GM21367 (cell line): ENCODE data around the gene MAST2.
"Not testable (repeated sequence)": the region's sequence is repeated elsewhere in the genome, so short reads cannot be mapped to it uniquely, and the experiment has no call there.

ENCODE experiments used
- ATAC-seq: cut with Tn5 transposase; IDR thresholded peaks from one replicate; pipeline ENCODE4 v1.9.1; 2021; ENCODE audit not compliant: unreplicated experiment

MAST2 gene

DNA sequence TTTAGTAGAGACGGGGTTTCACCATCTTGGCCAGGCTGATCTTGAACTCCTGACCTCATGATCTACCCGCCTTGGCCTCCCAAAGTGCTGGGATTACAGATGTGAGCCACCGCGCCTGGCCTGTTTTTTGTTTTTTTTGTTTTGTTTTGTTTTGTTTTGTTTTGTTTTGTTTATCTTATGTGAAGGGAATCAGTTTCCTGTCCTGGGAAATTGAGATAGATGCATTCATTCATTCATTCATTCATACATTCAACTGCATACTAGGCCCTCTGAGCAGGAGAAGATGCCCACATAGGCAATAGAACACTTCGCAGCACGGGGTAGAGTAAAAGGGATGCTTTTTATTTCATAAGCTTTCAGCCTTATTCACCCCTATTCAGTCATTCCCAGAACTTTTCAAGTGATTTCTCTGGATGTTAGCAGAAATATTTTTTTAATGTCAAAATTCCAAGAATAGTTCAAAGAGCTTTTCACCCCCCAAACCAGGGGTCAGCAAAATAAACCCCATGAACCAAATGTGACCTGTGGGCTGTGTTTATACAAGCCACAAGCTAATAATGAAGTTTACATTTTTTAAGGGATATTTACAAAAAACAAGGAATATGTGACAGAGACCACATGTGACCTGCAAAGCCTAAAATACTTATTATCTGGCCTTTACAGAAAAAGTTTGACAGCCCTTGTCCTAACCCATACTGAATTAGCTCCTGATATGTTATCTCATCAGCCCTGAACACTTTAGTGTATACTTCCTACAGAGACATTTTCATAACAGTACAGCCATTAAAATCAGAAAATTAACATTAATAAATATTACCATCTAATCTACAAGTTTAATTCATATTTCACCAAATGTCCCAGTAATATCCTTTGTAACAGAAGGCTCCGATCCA, 127.1 kb downstream of the MAST2 start:
- ATAC-seq = no peak

GRCh38 chr1:45932205-45932604, 128.8 kb downstream of the MAST2 start:
- ATAC-seq = not testable (repeated sequence)

GRCh38 chr1:45934947-45935346, 131.5 kb downstream of the MAST2 start:
- ATAC-seq = no peak

GRCh38 chr1:45938029-45938428, 134.6 kb downstream of the MAST2 start:
- no peak for ATAC-seq

- no peak for ATAC-seq
These were observed 139.0 kb downstream of the MAST2 start for GRCh38 chr1:45942411-45942810.

- no peak for ATAC-seq
These were observed 139.8 kb downstream of the MAST2 start for GRCh38 chr1:45943185-45943584.

- ATAC-seq = no peak
These were observed 142.0 kb downstream of the MAST2 start for GRCh38 chr1:45945426-45945825.

GRCh38 chr1:45949462-45949861, 146.1 kb downstream of the MAST2 start:
- ATAC-seq = not testable (repeated sequence)

DNA sequence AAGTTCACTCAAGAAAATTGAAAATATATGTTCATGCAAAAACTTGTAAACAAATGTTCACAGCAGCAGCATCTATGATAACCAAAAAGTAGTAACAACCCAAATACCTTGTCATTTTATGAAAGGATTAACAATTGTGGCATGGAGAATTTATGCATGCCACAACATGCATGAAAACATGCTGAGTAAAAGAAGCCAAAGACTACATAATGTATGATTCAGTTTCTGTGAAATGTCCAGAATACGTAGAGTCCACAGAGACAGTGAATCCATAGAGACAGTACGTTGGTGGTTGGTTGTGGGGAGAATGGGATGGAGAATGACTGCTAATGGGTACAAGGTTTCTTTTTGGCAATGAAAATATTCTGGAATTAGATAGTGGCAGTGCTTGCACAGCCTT, 148.7 kb downstream of the MAST2 start:
- ATAC-seq = no peak

- no peak for ATAC-seq
These were observed 150.8 kb downstream of the MAST2 start for GRCh38 chr1:45953934-45954847.

- ATAC-seq = no peak
These were observed 154.3 kb downstream of the MAST2 start for GRCh38 chr1:45957684-45958083.

GRCh38 chr1:45958317-45958716, 154.9 kb downstream of the MAST2 start:
- no peak for ATAC-seq

DNA sequence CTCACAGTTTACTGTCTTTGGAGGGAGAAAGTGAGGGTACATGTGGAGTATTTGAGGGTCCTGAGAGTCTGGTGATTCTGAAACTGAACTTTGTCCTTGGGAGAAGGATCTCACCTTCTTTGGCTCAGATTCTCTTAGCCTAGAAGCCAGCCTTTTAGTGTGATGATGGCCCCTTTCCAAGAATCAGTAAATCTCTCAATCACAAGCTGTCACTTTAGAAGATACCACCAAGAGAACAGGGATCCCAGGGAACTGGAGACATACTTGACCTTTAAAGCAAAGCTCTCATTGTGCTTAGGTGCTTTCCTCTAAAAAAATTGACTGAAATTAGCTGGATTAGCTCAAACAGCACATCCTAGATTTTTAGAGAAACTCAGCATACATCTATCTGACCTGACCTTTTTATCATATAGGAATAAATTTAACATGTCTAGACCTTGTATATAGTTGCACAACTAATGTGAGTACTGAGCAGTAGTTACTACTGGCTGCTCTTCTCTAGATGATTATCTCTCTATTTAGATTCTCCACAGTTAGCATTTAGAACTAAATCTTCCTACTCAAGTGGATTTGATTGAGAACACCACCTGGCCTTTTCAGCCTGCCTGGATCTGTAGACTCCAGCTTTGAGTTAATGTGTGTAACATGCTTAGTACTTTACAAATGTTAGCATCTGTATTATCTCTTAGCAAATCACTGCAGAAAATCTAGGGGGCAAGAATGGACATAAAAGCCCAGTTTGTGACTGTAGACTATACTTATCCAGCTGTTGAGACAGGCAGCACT, 157.7 kb downstream of the MAST2 start:
- no peak for ATAC-seq

GRCh38 chr1:45961936-45962335, 158.5 kb downstream of the MAST2 start:
- not testable (repeated sequence) for ATAC-seq

GRCh38 chr1:45968941-45969666, 165.7 kb downstream of the MAST2 start:
- no peak for ATAC-seq

DNA sequence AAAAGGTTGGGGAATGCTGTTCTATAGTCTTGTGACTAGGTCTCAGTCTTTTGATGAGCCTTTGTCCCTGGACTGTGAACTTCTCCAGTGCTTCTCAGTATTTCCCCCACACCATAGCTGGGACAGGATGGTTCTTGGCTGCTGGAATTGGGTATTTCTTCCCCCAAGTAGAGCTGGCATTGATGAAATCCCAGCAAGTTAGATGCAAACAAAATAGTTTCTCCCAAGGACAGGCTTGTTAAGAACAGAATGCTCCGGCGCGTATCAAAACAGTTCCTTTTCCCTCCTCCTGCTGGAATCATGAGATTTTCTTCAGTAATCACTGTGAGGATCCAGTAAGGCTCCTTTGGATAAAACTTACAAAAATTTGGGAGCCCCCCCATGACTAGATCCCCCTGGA, 166.5 kb downstream of the MAST2 start:
- no peak for ATAC-seq

GRCh38 chr1:45971335-45971734, 167.9 kb downstream of the MAST2 start:
- no peak for ATAC-seq

DNA sequence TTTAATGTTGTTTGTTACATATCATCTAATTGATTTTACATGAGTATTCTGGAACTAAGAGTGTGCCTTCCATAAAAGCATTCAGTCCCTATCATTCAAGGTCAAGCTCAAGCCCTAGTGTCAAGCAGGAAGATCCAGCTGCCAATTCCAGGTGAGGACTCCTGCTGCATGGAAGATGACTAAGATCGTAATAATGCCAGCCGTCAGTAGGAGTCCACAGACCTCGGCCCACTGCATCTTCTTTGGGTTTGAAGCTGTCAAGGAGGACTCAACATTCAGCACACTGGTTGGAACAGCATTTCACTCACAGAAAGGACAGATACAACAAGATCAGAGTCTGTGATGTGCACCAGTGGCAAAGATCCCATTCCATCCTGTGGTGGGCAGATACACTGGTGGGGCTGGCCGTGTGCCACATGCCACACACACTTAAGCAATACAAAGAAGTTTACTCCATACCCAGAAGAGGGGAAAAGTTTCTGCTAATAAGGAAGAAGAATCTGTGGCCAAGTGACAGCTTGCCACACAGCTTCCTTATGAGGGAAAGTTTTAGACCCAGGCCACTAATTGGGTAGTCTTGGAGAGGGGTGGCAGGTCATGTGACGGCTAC, 168.6 kb downstream of the MAST2 start:
- ATAC-seq = no peak

DNA sequence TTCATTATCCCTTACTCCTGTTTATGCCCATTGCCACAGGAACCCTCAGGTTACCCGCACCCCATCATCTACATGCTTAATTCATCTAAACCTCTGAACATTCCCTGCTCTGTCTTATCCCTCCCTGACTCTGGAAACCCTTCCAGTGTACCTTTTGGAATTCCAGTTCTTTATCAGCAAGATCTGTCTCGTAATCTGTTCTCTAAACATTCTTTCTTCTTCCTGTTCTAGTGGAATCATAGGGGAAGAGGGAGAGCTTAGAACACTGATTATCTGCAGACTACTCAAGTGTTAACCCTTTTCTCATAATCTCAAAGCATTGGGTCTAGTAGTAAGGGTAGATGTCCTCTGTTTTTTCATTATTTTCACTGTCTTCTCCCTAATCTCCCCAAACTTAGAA, 169.2 kb downstream of the MAST2 start:
- ATAC-seq = no peak

DNA sequence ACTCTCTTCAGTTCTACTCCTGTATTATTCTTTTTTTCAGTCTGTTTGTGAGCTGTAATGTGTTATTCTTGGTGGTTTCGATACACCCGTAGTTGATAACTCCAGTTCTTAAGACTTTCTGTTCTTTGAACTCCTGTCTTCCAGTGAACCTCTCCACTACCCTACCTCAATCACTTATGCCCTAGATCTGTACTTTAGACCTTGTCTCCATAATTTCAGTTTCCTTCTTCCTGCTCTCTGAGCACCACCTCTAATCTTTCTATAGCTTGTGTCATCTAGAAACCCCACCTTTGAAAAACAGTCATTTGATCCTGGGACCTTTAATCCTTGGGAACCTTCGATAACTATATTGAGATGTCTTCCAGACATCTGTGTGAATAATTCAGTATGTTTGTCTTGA, 169.7 kb downstream of the MAST2 start:
- ATAC-seq = no peak
